ENCODE data around the gene RNF103. TPM values are rescaled to one million over a fixed set of nuclear protein-coding genes. Genes with fewer than 3 reads are reported as not detected.

The RNF103 gene
- total RNA-seq, 4 donors from 2014 or later = 36.9 to 60.4 (median 46.4) TPM

DNA sequence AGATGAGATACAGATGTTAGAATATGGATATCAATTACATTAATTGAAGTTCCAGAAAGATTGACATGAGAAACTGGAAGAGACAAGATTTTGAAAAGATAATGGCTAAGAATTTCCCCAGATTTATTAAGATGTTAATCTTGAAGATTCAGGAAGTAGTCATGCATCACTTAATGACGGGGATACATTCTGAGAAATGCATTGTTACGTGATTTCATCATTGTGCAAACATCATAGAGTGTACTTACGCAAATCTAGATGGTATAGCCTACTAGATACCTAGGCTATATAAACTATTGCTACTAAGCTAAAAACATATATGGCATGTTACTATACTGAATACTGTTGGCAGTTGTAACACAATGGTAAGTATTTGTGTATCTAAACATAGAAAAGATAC lies 53.6 kb downstream of the RNF103 start:
- no peak overlapping the region for H3K27ac ChIP-seq (replicated peaks in 1 of 4)

DNA sequence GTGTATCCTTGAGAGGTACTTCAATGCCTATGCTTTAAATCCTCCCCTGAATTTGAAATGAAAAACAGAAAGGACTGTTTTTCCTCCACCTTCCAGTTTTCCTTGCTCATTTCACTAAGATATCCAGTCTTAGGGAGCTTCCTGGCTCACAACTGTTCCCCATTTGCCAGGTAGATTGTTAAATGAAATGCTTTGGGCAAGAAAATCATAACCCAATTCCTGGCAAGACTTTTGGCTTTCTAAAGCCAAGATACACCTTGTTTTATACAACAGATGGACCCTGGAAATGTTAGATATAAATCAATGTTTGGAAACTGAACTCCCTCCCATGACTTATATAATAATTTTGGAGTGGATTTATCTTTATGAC lies 56.9 kb downstream of the RNF103 start:
- no peaks in the 10 kb centered on the region for H3K9me3 ChIP-seq
- no peaks in the 10 kb centered on the region for H3K36me3 ChIP-seq
- H3K27me3 ChIP-seq = no peaks in the 10 kb centered on the region
- DNase-seq (ENCODE audit: extremely low spot score) = no peak
- TF ChIP-seq EP300 (IDR thresholded peaks at IDR 0.05) = no peak
- no peak for TF ChIP-seq POLR2A (IDR thresholded peaks at IDR 0.05; ENCODE audit: low read depth)
- TF ChIP-seq POLR2AphosphoS5 (IDR thresholded peaks at IDR 0.05) = no peak
- TF ChIP-seq, protein P1, sequence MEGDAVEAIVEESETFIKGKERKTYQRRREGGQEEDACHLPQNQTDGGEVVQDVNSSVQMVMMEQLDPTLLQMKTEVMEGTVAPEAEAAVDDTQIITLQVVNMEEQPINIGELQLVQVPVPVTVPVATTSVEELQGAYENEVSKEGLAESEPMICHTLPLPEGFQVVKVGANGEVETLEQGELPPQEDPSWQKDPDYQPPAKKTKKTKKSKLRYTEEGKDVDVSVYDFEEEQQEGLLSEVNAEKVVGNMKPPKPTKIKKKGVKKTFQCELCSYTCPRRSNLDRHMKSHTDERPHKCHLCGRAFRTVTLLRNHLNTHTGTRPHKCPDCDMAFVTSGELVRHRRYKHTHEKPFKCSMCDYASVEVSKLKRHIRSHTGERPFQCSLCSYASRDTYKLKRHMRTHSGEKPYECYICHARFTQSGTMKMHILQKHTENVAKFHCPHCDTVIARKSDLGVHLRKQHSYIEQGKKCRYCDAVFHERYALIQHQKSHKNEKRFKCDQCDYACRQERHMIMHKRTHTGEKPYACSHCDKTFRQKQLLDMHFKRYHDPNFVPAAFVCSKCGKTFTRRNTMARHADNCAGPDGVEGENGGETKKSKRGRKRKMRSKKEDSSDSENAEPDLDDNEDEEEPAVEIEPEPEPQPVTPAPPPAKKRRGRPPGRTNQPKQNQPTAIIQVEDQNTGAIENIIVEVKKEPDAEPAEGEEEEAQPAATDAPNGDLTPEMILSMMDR (IDR thresholded peaks at IDR 0.05) = no peak
- H3K4me1 ChIP-seq = peaks cover 11 to 22% (median 16%) of the 10 kb centered on the region in 4 donors
- intact Hi-C loops (cut with DNase I) = no loop called here
- H3K27ac ChIP-seq (replicated peaks in 1 of 4) = peak overlapping the region in 2 of 4 donors; percentile 8 to 17
- H3K4me3 ChIP-seq = no peak overlapping the region

More for the DNA sequence above, 53.6 kb downstream of the RNF103 start:
- Histone ChIP-seq H3K27me3 (no peaks in the 10 kb centered on the region), H3K4me1 (peaks cover 0 to 8% (median 4%) of the 10 kb centered on the region in 4 donors), H3K9me3 (no peaks in the 10 kb centered on the region), H3K36me3 (no peaks in the 10 kb centered on the region), H3K4me3 (no peak overlapping the region)
- TF ChIP-seq POLR2AphosphoS5 (IDR thresholded peaks at IDR 0.05) = no peak
- no peak for TF ChIP-seq POLR2A (IDR thresholded peaks at IDR 0.05; ENCODE audit: low read depth)
- TF ChIP-seq, protein P1 (IDR thresholded peaks at IDR 0.05) = no peak
- TF ChIP-seq EP300 (IDR thresholded peaks at IDR 0.05) = no peak
- DNase-seq (ENCODE audit: extremely low spot score) = no peak
- WGBS = 87% methylated on average over 3 of the region's 3 CpGs
- intact Hi-C loops (cut with DNase I) = no loop called here

DNA sequence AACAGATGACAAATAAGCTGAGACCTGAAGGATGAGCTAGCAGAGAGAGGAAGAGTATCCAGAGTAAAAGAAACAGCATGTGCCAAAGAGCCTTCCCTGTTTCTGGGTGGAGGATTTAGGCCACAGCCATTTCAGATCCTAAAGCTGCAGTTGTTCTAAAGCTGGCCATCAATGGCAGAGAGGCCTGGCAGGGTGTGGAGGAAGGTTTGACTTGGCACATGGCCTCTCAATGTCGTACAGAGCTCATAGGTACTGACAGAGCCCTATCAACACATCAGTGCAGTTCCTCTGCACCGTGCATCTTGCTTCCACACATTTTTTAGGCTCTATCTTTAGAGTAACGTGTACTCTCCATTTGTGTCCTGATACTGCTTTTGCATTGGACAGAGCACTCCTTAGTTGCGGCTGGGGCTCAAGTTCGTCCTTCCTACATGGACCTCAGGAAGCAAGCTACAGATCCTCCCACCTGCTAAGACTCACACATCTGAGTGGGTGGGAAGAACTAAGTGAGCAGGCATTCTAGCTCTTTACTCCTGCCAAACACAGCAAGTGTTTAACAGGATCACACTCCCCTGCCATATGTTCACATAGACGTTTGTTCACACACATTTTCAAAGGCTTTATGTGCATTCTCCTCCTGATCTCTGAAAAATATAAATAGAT lies 57.4 kb downstream of the RNF103 start:
- Histone ChIP-seq H3K27ac (replicated peaks in 1 of 4) (peak overlapping the region in 2 of 4 donors; percentile 8 to 17), H3K4me1 (peaks cover 16 to 27% (median 21%) of the 10 kb centered on the region in 4 donors), H3K27me3 (no peaks in the 10 kb centered on the region), H3K4me3 (no peak overlapping the region), H3K36me3 (no peaks in the 10 kb centered on the region), H3K9me3 (no peaks in the 10 kb centered on the region)
- no peak for DNase-seq (ENCODE audit: extremely low spot score)
- intact Hi-C loops (cut with DNase I) = no loop called here
- TF ChIP-seq POLR2AphosphoS5 (IDR thresholded peaks at IDR 0.05) = no peak
- TF ChIP-seq EP300 (IDR thresholded peaks at IDR 0.05) = no peak
- no peak for TF ChIP-seq POLR2A (IDR thresholded peaks at IDR 0.05; ENCODE audit: low read depth)
- TF ChIP-seq, protein P1 (IDR thresholded peaks at IDR 0.05) = no peak
- WGBS = 36% methylated on average over 6 of the region's 6 CpGs

DNA sequence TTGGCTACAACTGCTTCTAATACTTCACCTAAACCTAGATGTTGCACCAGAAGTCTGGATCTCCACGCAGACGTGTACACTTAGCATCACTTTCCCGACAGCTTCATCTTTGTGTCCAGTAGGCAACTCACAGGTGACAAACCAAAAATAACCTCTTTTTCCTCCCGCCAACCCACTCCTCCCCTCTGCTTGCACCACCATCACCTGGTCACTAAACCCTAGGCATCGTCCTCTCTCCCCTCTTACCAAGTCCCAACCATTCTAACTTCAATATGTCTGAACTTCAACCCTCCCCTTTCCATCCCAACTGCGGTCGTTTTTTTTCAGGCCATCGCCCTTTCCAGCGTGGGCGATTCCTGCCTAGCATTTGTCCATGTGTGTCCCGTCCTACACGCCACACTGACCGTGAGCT lies 60.0 kb downstream of the RNF103 start:
- TF ChIP-seq EP300 (IDR thresholded peaks at IDR 0.05) (no peak), POLR2AphosphoS5 (IDR thresholded peaks at IDR 0.05) (no peak), POLR2A (IDR thresholded peaks at IDR 0.05; ENCODE audit: low read depth) (no peak)
- TF ChIP-seq, protein P1 (IDR thresholded peaks at IDR 0.05) = no peak
- Histone ChIP-seq H3K27ac (replicated peaks in 1 of 4) (peak overlapping the region; percentile 96 to 99 (median 97)), H3K27me3 (no peaks in the 10 kb centered on the region), H3K9me3 (no peaks in the 10 kb centered on the region), H3K36me3 (peaks cover 0 to 4% (median 0%) of the 10 kb centered on the region in 4 donors), H3K4me1 (peaks cover 25 to 43% (median 41%) of the 10 kb centered on the region in 4 donors), H3K4me3 (peak overlapping the region; percentile 70 to 89 (median 80))
- intact Hi-C loops (cut with DNase I) = loop anchor here (2.0 kb wide), 1 partner anchor 59 kb away; the partner anchor contains the start of gene RNF103
- no peak for DNase-seq (ENCODE audit: extremely low spot score)
- WGBS = 74% methylated on average over 13 of the region's 13 CpGs

All from esophagus muscularis mucosa (tissue), 4 donors.